ENCODE results near the gene IGF2BP3.

IGF2BP3 gene

GRCh38 chr7:23458044-23458443, 12.2 kb downstream of the IGF2BP3 start:
- Mint-ChIP-seq H3K36me3 (no peaks in the 10 kb centered on the region), H3K4me1 (peaks cover 3% of the 10 kb centered on the region), H3K9me3 (no peaks in the 10 kb centered on the region), H3K27ac (no peak overlapping the region), H3K27me3 (peaks cover 26% of the 10 kb centered on the region), H3K4me3 (no peak overlapping the region)

- Mint-ChIP-seq H3K4me1 (no peaks in the 10 kb centered on the region), H3K4me3 (no peak overlapping the region), H3K27me3 (peaks cover 14% of the 10 kb centered on the region), H3K9me3 (no peaks in the 10 kb centered on the region), H3K27ac (no peak overlapping the region), H3K36me3 (no peaks in the 10 kb centered on the region)
Measured at GRCh38 chr7:23456093-23456492, 14.2 kb downstream of the IGF2BP3 start.

- H3K4me3 Mint-ChIP-seq: no peak overlapping the region
- no peak overlapping the region for H3K27ac Mint-ChIP-seq
- peaks cover 11% of the 10 kb centered on the region for H3K27me3 Mint-ChIP-seq
- H3K4me1 Mint-ChIP-seq: no peaks in the 10 kb centered on the region
- H3K36me3 Mint-ChIP-seq: no peaks in the 10 kb centered on the region
- H3K9me3 Mint-ChIP-seq: no peaks in the 10 kb centered on the region
Measured at GRCh38 chr7:23454881-23455526, 15.3 kb downstream of the IGF2BP3 start.

- Mint-ChIP-seq H3K27me3 (peaks cover 10% of the 10 kb centered on the region), H3K27ac (no peak overlapping the region), H3K4me1 (peaks cover 5% of the 10 kb centered on the region), H3K4me3 (no peak overlapping the region), H3K36me3 (no peaks in the 10 kb centered on the region), H3K9me3 (no peaks in the 10 kb centered on the region)
Measured at GRCh38 chr7:23450518-23450917, 19.8 kb downstream of the IGF2BP3 start.

- Mint-ChIP-seq H3K4me3 (no peak overlapping the region), H3K27me3 (peaks cover 6% of the 10 kb centered on the region), H3K36me3 (no peaks in the 10 kb centered on the region), H3K27ac (no peak overlapping the region), H3K9me3 (no peaks in the 10 kb centered on the region), H3K4me1 (peaks cover 8% of the 10 kb centered on the region)
Measured at GRCh38 chr7:23449941-23450340, 20.4 kb downstream of the IGF2BP3 start.

- Mint-ChIP-seq H3K27ac (no peak overlapping the region), H3K4me1 (peaks cover 8% of the 10 kb centered on the region), H3K9me3 (no peaks in the 10 kb centered on the region), H3K4me3 (no peak overlapping the region), H3K36me3 (no peaks in the 10 kb centered on the region), H3K27me3 (peaks cover 1% of the 10 kb centered on the region)
Measured at GRCh38 chr7:23445326-23445725, 25.0 kb downstream of the IGF2BP3 start.

- Mint-ChIP-seq H3K4me3 (no peak overlapping the region), H3K9me3 (no peaks in the 10 kb centered on the region)
Measured at GRCh38 chr7:23443974-23444373, 26.3 kb downstream of the IGF2BP3 start.

GRCh38 chr7:23438171-23438570, 32.1 kb downstream of the IGF2BP3 start:
- Mint-ChIP-seq H3K27ac (no peak overlapping the region), H3K9me3 (no peaks in the 10 kb centered on the region), H3K27me3 (peaks cover 7% of the 10 kb centered on the region), H3K4me3 (no peak overlapping the region), H3K36me3 (no peaks in the 10 kb centered on the region), H3K4me1 (no peaks in the 10 kb centered on the region)

More at GRCh38 chr7:23443974-23444373, 26.3 kb downstream of the IGF2BP3 start:
- peaks cover 8% of the 10 kb centered on the region for H3K4me1 Mint-ChIP-seq
- H3K27me3 Mint-ChIP-seq: peaks cover 1% of the 10 kb centered on the region
- H3K27ac Mint-ChIP-seq: no peak overlapping the region
- H3K36me3 Mint-ChIP-seq: no peaks in the 10 kb centered on the region

- Mint-ChIP-seq H3K4me3 (no peak overlapping the region), H3K36me3 (no peaks in the 10 kb centered on the region), H3K9me3 (no peaks in the 10 kb centered on the region), H3K27me3 (peaks cover 7% of the 10 kb centered on the region), H3K4me1 (peaks cover 4% of the 10 kb centered on the region), H3K27ac (no peak overlapping the region)
Measured at GRCh38 chr7:23434147-23434917, 36.0 kb downstream of the IGF2BP3 start.

GRCh38 chr7:23431702-23432199, 38.5 kb downstream of the IGF2BP3 start:
- Mint-ChIP-seq H3K27me3 (peaks cover 6% of the 10 kb centered on the region), H3K27ac (no peak overlapping the region), H3K36me3 (no peaks in the 10 kb centered on the region), H3K4me3 (no peak overlapping the region), H3K9me3 (no peaks in the 10 kb centered on the region), H3K4me1 (peaks cover 4% of the 10 kb centered on the region)

GRCh38 chr7:23430893-23431259, 39.4 kb downstream of the IGF2BP3 start:
- H3K4me3 Mint-ChIP-seq: no peak overlapping the region
- no peak overlapping the region for H3K27ac Mint-ChIP-seq
- no peaks in the 10 kb centered on the region for H3K36me3 Mint-ChIP-seq
- H3K27me3 Mint-ChIP-seq: peaks cover 6% of the 10 kb centered on the region
- peaks cover 4% of the 10 kb centered on the region for H3K4me1 Mint-ChIP-seq
- H3K9me3 Mint-ChIP-seq: no peaks in the 10 kb centered on the region

- Mint-ChIP-seq H3K9me3 (no peaks in the 10 kb centered on the region), H3K4me1 (peaks cover 4% of the 10 kb centered on the region), H3K27ac (no peak overlapping the region), H3K36me3 (no peaks in the 10 kb centered on the region), H3K4me3 (no peak overlapping the region), H3K27me3 (peaks cover 2% of the 10 kb centered on the region)
Measured at GRCh38 chr7:23426876-23427275, 43.4 kb downstream of the IGF2BP3 start.

GRCh38 chr7:23422909-23423308, 47.4 kb downstream of the IGF2BP3 start:
- H3K36me3 Mint-ChIP-seq: no peaks in the 10 kb centered on the region
- H3K4me1 Mint-ChIP-seq: peaks cover 12% of the 10 kb centered on the region
- no peak overlapping the region for H3K27ac Mint-ChIP-seq
- H3K4me3 Mint-ChIP-seq: no peak overlapping the region
- H3K9me3 Mint-ChIP-seq: no peaks in the 10 kb centered on the region
- H3K27me3 Mint-ChIP-seq: peaks cover 2% of the 10 kb centered on the region

- Mint-ChIP-seq H3K36me3 (no peaks in the 10 kb centered on the region), H3K4me3 (no peak overlapping the region), H3K27ac (no peak overlapping the region), H3K9me3 (no peaks in the 10 kb centered on the region), H3K27me3 (peaks cover 2% of the 10 kb centered on the region), H3K4me1 (peaks cover 15% of the 10 kb centered on the region)
Measured at GRCh38 chr7:23422384-23422783, 47.9 kb downstream of the IGF2BP3 start.

- Mint-ChIP-seq H3K9me3 (no peaks in the 10 kb centered on the region), H3K27me3 (no peaks in the 10 kb centered on the region), H3K4me1 (peaks cover 15% of the 10 kb centered on the region), H3K27ac (no peak overlapping the region), H3K36me3 (no peaks in the 10 kb centered on the region), H3K4me3 (no peak overlapping the region)
Measured at GRCh38 chr7:23419845-23420244, 50.4 kb downstream of the IGF2BP3 start.

- Mint-ChIP-seq H3K36me3 (no peaks in the 10 kb centered on the region), H3K4me1 (peaks cover 15% of the 10 kb centered on the region), H3K27me3 (no peaks in the 10 kb centered on the region), H3K27ac (no peak overlapping the region), H3K9me3 (no peaks in the 10 kb centered on the region), H3K4me3 (no peak overlapping the region)
Measured at GRCh38 chr7:23419160-23419559, 51.1 kb downstream of the IGF2BP3 start.
